HepG2 (cell line): ENCODE measurements around the gene OSBPL2. TPM values are rescaled to one million over a fixed set of nuclear protein-coding genes. Genes with fewer than 3 reads are reported as not detected.

Source experiments
- ATAC-seq: fragments of 200-7000 bp; cut with Tn5 transposase; 3 replicates; pipeline ENCODE4 v1.9.1; 2020; ENCODE audit warnings: mild to moderate bottlenecking, moderate library complexity
- BruUV-seq: library from RNA; stranded (reverse); fragments of 400-500 nt; replicated peaks from 2 replicates; lab custom pipeline; 2021; lab: Mats Ljungman, UMichigan
- CTCF ChIA-PET: fragments of 300-600 bp; formaldehyde crosslinking; extraction: SDS; loops from one replicate; lab custom pipeline; 2021; ENCODE audit warnings: low total read pairs, inconsistent platforms, low intra/inter-chr PET ratio; lab: Yijun Ruan, JAX
- POLR2A ChIA-PET: fragments of 350-600 bp; sonication (Branson Sonifier 250); formaldehyde crosslinking; loops from one replicate; lab custom pipeline; 2020; ENCODE audit warnings: antibody characterized with exemption, inconsistent platforms; lab: Yijun Ruan, JAX
- DNase-seq: peaks from one replicate; pipeline ENCODE4 v3.0.0-alpha.2; 2015; ENCODE audit warnings: low spot score
- FAIRE-seq: peaks from 3 replicates; lab custom pipeline; 2011; peaks lifted over from hg19 to GRCh38; lab: Jason Lieb, UNC
- H2AFZ ChIP-seq: one replicate; pipeline ENCODE4 v1.6.1; 2011; ENCODE audit warnings: low read length, inconsistent platforms
- H3K27ac ChIP-seq: fragments of 300-600 bp; 3 replicates; pipeline ENCODE4 v1.8.0; 2011; ENCODE audit warnings: mixed run types, mild to moderate bottlenecking, mixed read lengths, low read length, inconsistent platforms; ENCODE audit not compliant: insufficient read depth; ENCODE audit errors: extremely low read length
- H3K27me3 ChIP-seq, 2 experiments: fragments of 200-600 bp in 1 of 2; 2 replicates in 1 of 2; 3 replicates in 1 of 2; pipeline versions ENCODE4 v1.6.0 to v1.8.0; 2011; ENCODE audit warnings: low read length in 2 of 2, mild to moderate bottlenecking in 2 of 2, moderate library complexity in 2 of 2, inconsistent platforms in 1 of 2; ENCODE audit not compliant: insufficient read depth in 2 of 2, control insufficient read depth in 1 of 2
- H3K36me3 ChIP-seq, 2 experiments: fragments of 200-600 bp in 1 of 2; replicated peaks in 1 of 2; 2 replicates in 1 of 2; 3 replicates in 1 of 2; pipeline versions ENCODE4 v1.5.1 to v1.8.0; 2011; ENCODE audit warnings: low read length in 2 of 2, inconsistent platforms in 1 of 2; ENCODE audit not compliant: insufficient read depth in 2 of 2, control insufficient read depth in 1 of 2
- H3K4me1 ChIP-seq: 2 replicates; pipeline ENCODE4 v1.5.1; 2012; ENCODE audit warnings: low read length, inconsistent platforms; ENCODE audit not compliant: insufficient read depth
- H3K4me2 ChIP-seq: 2 replicates; pipeline ENCODE4 v1.6.0; 2011; ENCODE audit warnings: low read depth, low read length, inconsistent platforms
- H3K4me3 ChIP-seq, 3 experiments: fragments of 200-600 bp in 1 of 3; sonication (generic), shearing (Covaris generic) in 1 of 3; replicated peaks in 1 of 3; 2 replicates each; pipeline ENCODE4 v1.5.1; 2011 to 2016; ENCODE audit warnings: low read length in 3 of 3, inconsistent platforms in 2 of 3, low read depth in 2 of 3, mild to moderate bottlenecking in 2 of 3, control low read depth in 1 of 3, mixed read lengths in 1 of 3; ENCODE audit not compliant: insufficient read depth in 1 of 3
- H3K79me2 ChIP-seq: one replicate; pipeline ENCODE4 v1.6.1; 2011; ENCODE audit warnings: low read length, inconsistent platforms; ENCODE audit not compliant: insufficient read depth
- H3K9ac ChIP-seq: 2 replicates; pipeline ENCODE4 v1.6.0; 2011; ENCODE audit warnings: mild to moderate bottlenecking, low read depth, low read length, inconsistent platforms; ENCODE audit not compliant: insufficient read depth
- H3K9me3 ChIP-seq: 2 replicates; pipeline ENCODE4 v1.5.1; 2012; ENCODE audit warnings: mild to moderate bottlenecking, low read length
- H4K20me1 ChIP-seq: 2 replicates; pipeline ENCODE4 v1.6.0; 2011; ENCODE audit warnings: inconsistent platforms, mild to moderate bottlenecking, low read length, moderate library complexity; ENCODE audit not compliant: insufficient read depth
- DPF2 ChIP-seq: sonication (generic); formaldehyde crosslinking; IDR thresholded peaks from 2 replicates; pipeline ENCODE4 v1.4.0; 2020; ENCODE audit warnings: mild to moderate bottlenecking, low read depth, missing genetic modification reagents, borderline replicate concordance
- ELF4 ChIP-seq: sonication (generic); formaldehyde crosslinking; IDR thresholded peaks from 2 replicates; pipeline ENCODE4 v1.5.0; 2020; ENCODE audit warnings: missing genetic modification reagents, mild to moderate bottlenecking, moderate library complexity, borderline replicate concordance
- HOXD1 ChIP-seq: sonication (generic); formaldehyde crosslinking; IDR thresholded peaks from 2 replicates; pipeline ENCODE4 v1.5.0; 2020; ENCODE audit warnings: missing genetic modification reagents
- KDM6A ChIP-seq: IDR thresholded peaks from 2 replicates; pipeline ENCODE4 v1.6.1; 2016; ENCODE audit warnings: low read depth
- MTF1 ChIP-seq: sonication (generic); formaldehyde crosslinking; IDR thresholded peaks from 2 replicates; pipeline ENCODE4 v1.5.0; 2020; ENCODE audit warnings: missing genetic modification reagents
- NBN ChIP-seq: fragments of 450-650 bp; conservative IDR thresholded peaks from 2 replicates; pipeline ENCODE4 v1.6.1; 2017
- NKX3-1 ChIP-seq: sonication (generic); formaldehyde crosslinking; IDR thresholded peaks from 2 replicates; pipeline ENCODE4 v1.5.0; 2020; ENCODE audit warnings: missing genetic modification reagents
- NR2C2 ChIP-seq: sonication (generic); formaldehyde crosslinking; IDR thresholded peaks from 2 replicates; pipeline ENCODE4 v1.4.0; 2020; ENCODE audit warnings: missing genetic modification reagents, mild to moderate bottlenecking, moderate library complexity, borderline replicate concordance
- REL ChIP-seq: sonication (generic); formaldehyde crosslinking; conservative IDR thresholded peaks from 2 replicates; pipeline ENCODE4 v1.8.0; 2022; ENCODE audit warnings: mild to moderate bottlenecking, missing genetic modification reagents, moderate library complexity
- TBP ChIP-seq: sonication (generic); formaldehyde crosslinking; IDR thresholded peaks from 2 replicates; pipeline ENCODE4 v1.5.0; 2020; ENCODE audit warnings: missing genetic modification reagents
- ZKSCAN1 ChIP-seq: fragments of 150-350 bp; IDR thresholded peaks from 2 replicates; pipeline ENCODE4 v1.6.1; 2014; ENCODE audit warnings: low read length
- ZNF224 ChIP-seq: sonication (generic); formaldehyde crosslinking; IDR thresholded peaks from 2 replicates; pipeline ENCODE4 v1.5.0; 2020; ENCODE audit warnings: mild to moderate bottlenecking, missing genetic modification reagents
- ZNF234 ChIP-seq: sonication (generic); formaldehyde crosslinking; conservative IDR thresholded peaks from 2 replicates; pipeline ENCODE4 v1.5.1; 2020; ENCODE audit warnings: mild to moderate bottlenecking, missing genetic modification reagents
- ZNF274 ChIP-seq: sonication (generic); formaldehyde crosslinking; IDR thresholded peaks from 2 replicates; pipeline ENCODE4 v1.5.1; 2020; ENCODE audit warnings: mild to moderate bottlenecking, missing genetic modification reagents
- ZNF556 ChIP-seq: sonication (generic); formaldehyde crosslinking; IDR thresholded peaks from 2 replicates; pipeline ENCODE4 v1.4.0; 2020; ENCODE audit warnings: mild to moderate bottlenecking, missing genetic modification reagents, borderline replicate concordance
- WGBS: methylation state at CpG from one replicate; pipeline ENCODE4 v1.1.6; 2017; ENCODE audit warnings: low lambda C conversion rate; 5-methylcytosine and 5-hydroxymethylcytosine counted together
- in situ Hi-C: cut with HindIII; loops from 2 replicates; pipeline ENCODE4 v1.10.0; 2017; ENCODE audit warnings: low pct_unique_long_range_greater_than_20kb; ENCODE audit not compliant: extremely low pct_ligation_motif_present
- intact Hi-C: fragments of 100-400 bp; cut with micrococcal nuclease; formaldehyde crosslinking; loops from one replicate; pipeline ENCODE4 v1.10.0; 2022; ENCODE audit not compliant: unreplicated experiment
- polyA plus RNA-seq, 8 experiments: library from polyadenylated mRNA; depleted of rRNA in 3 of 8; stranded (reverse) in 7 of 8; unstranded in 1 of 8; fragments of >200 nt; fragmentation: Illumina TruSeq in 4 of 8; extraction: Trizol in 4 of 8; gene quantifications; 2 replicates each; pipeline versions ENCODE4 v1.2.1 to v1.2.3, GENCODE V29; 2011 to 2016; ENCODE audit warnings: low read depth in 4 of 8, missing spikeins in 1 of 8, mixed read lengths in 1 of 8; ENCODE audit not compliant: insufficient read depth in 1 of 8
- total RNA-seq, 5 experiments: library from RNA; depleted of rRNA; stranded (reverse); fragments of >200 nt; fragmentation: Illumina TruSeq; extraction: Trizol; gene quantifications; 2 replicates each; pipeline ENCODE4 v1.2.3, GENCODE V29; 2016; ENCODE audit warnings: low read depth in 1 of 5
- TF ChIP-seq, protein P1 (sequence below): sonication (generic); formaldehyde crosslinking; IDR thresholded peaks from 2 replicates; pipeline ENCODE4 v1.4.0; 2020; ENCODE audit warnings: missing genetic modification reagents
- TF ChIP-seq, protein P2 (sequence below): sonication (generic); formaldehyde crosslinking; IDR thresholded peaks from 2 replicates; pipeline ENCODE4 v1.5.0; 2020; ENCODE audit warnings: mild to moderate bottlenecking, missing genetic modification reagents

OSBPL2 gene
- total and polyA plus RNA-seq, 2 of the 13 experiments (the other 11 are each of a cell fraction or from before 2014, with no cell fraction given): 18.5 to 37.4 TPM

- Histone ChIP-seq H3K27ac (no peak overlapping the region), H4K20me1 (peaks cover 17% of the 10 kb centered on the region; the same call in 1 of the 2 replicates), H3K27me3 (no peaks in the 10 kb centered on the region), H2AFZ (no peak overlapping the region), H3K4me2 (no peak overlapping the region)
- DNase-seq: no peak
- ATAC-seq: no peak
- intact Hi-C loops: no loop called here
- TF ChIP-seq ZNF224 (CRISPR knock-in tag) (no peak), ZNF274 (CRISPR knock-in tag) (0 out of 2 replicates have a peak, but pooled peaks have one; percentile 50), NR2C2 (no peak), MTF1 (no peak), TBP (CRISPR knock-in tag) (no peak)
- TF ChIP-seq, protein P1, sequence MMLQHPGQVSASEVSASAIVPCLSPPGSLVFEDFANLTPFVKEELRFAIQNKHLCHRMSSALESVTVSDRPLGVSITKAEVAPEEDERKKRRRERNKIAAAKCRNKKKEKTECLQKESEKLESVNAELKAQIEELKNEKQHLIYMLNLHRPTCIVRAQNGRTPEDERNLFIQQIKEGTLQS (CRISPR knock-in tag): no peak
- TF ChIP-seq, all 625 proteins: peak for 1
- WGBS: 94% methylated on average over 8 of the region's 8 CpGs
- no peak overlapping the region for H3K4me3 ChIP-seq
- no peak overlapping the region for H3K9ac ChIP-seq
- no peaks in the 10 kb centered on the region for H3K9me3 ChIP-seq
- ChIA-PET CTCF (no interaction called here), POLR2A (no interaction called here)
- no TSS peak for BruUV-seq
- H3K79me2 ChIP-seq: peaks cover 15% of the 10 kb centered on the region
- no peak for FAIRE-seq
- in situ Hi-C loops: no loop called here
- no peaks in the 10 kb centered on the region for H3K4me1 ChIP-seq
- H3K36me3 ChIP-seq: peaks cover 49 to 78% of the 10 kb centered on the region in 2 experiments
These were observed 20.9 kb downstream of the OSBPL2 start for GRCh38 chr20:62259294-62259565.

GRCh38 chr20:62262064-62262463, 23.7 kb downstream of the OSBPL2 start:
- Histone ChIP-seq H4K20me1 (peaks cover 15% of the 10 kb centered on the region; the same call in 1 of the 2 replicates), H3K4me1 (no peaks in the 10 kb centered on the region), H3K4me2 (no peak overlapping the region), H3K36me3 (peaks cover 53 to 92% of the 10 kb centered on the region in 2 experiments), H3K79me2 (peaks cover 4% of the 10 kb centered on the region), H3K27ac (no peak overlapping the region), H2AFZ (no peak overlapping the region), H3K9ac (no peak overlapping the region), H3K27me3 (no peaks in the 10 kb centered on the region), H3K4me3 (no peak overlapping the region), H3K9me3 (no peaks in the 10 kb centered on the region)
- FAIRE-seq (no peak), ATAC-seq (no peak), DNase-seq (no peak)
- in situ Hi-C loops (no loop called here), intact Hi-C loops (no loop called here)
- BruUV-seq: no TSS peak
- 98% methylated on average over 8 of the region's 10 CpGs for WGBS
- CTCF ChIA-PET: no interaction called here
- no peak for TF ChIP-seq ZNF556 (CRISPR knock-in tag)
- no peak for TF ChIP-seq REL (CRISPR knock-in tag)
- no peak for TF ChIP-seq KDM6A
- no peak for TF ChIP-seq ZKSCAN1
- TF ChIP-seq ELF4 (CRISPR knock-in tag): no peak
- no peak for TF ChIP-seq DPF2 (CRISPR knock-in tag)
- TF ChIP-seq HOXD1 (CRISPR knock-in tag): no peak
- no peak for TF ChIP-seq NBN
- TF ChIP-seq, protein P2, sequence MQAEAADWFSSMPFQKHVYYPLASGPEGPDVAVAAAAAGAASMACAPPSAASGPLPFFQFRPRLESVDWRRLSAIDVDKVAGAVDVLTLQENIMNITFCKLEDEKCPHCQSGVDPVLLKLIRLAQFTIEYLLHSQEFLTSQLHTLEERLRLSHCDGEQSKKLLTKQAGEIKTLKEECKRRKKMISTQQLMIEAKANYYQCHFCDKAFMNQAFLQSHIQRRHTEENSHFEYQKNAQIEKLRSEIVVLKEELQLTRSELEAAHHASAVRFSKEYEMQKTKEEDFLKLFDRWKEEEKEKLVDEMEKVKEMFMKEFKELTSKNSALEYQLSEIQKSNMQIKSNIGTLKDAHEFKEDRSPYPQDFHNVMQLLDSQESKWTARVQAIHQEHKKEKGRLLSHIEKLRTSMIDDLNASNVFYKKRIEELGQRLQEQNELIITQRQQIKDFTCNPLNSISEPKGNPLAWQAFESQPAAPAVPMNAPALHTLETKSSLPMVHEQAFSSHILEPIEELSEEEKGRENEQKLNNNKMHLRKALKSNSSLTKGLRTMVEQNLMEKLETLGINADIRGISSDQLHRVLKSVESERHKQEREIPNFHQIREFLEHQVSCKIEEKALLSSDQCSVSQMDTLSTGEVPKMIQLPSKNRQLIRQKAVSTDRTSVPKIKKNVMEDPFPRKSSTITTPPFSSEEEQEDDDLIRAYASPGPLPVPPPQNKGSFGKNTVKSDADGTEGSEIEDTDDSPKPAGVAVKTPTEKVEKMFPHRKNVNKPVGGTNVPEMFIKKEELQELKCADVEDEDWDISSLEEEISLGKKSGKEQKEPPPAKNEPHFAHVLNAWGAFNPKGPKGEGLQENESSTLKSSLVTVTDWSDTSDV (CRISPR knock-in tag): no peak
- TF ChIP-seq NKX3-1: no peak
- TF ChIP-seq ZNF234 (CRISPR knock-in tag): no peak
- POLR2A ChIA-PET: no interaction called here
